Fibroblast of villous mesenchyme (primary cell): ENCODE data around the gene CAPZA2. TPM values are rescaled to one million over a fixed set of nuclear protein-coding genes. Genes with fewer than 3 reads are reported as not detected.
A peak's percentile ranks its signal among the peaks of the same experiment; 100 is the strongest.
"Not testable (repeated sequence)": the region's sequence is repeated elsewhere in the genome, so short reads cannot be mapped to it uniquely, and the experiment has no call there.

Experiments
- DNase-seq: peaks from one replicate; pipeline ENCODE4 v3.0.0-alpha.2; 2010; ENCODE audit warnings: low read depth
- H3K4me3 ChIP-seq: 2 replicates; pipeline ENCODE4 v1.5.1; 2011; ENCODE audit warnings: low read depth, mild to moderate bottlenecking, low read length
- CTCF ChIP-seq: IDR thresholded peaks from 2 replicates; pipeline ENCODE4 v1.5.1; 2012; ENCODE audit warnings: low read depth, mild to moderate bottlenecking, low read length; ENCODE audit not compliant: insufficient read depth
- total RNA-seq: library from RNA; depleted of rRNA; stranded (reverse); fragments of >200 nt; gene quantifications from 2 replicates; pipeline ENCODE4 v1.2.3, GENCODE V29; 2012

CAPZA2 gene
- 140 and 194 TPM in 2 replicates for total RNA-seq

DNA sequence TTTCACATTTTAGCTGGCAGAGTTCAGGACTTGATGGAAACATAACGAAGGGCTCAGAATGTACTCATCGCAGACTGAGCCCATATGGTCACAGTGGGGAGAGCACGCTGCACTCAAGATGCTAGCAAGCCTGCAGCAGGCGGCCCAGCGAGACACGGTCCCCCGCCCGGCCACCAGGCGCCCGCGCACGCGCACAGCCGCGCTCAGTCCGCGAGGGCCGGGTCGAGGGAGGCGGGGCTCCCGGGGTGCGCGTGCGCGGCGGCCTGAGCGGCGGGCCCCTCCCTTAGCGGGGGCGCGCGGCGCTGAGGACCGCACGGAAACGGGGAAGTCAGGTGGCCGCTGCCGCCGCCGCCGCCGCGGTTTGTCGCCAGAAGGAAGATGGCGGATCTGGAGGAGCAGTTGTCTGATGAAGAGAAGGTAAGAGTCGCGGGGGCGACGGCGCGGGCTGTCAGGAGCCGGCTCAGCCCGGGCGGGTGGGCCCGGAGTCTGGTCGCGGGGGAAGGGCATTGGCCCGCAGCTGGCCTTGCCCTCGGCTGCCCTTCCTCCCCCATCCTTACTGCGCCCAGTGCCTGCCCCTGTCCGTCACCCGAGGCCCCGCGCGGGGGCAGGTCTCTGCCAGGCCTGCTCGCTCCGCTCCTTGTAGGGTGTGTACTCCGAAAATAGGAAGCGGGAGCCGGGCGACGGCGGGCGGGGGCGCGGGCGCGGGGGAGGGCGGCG is at the start of gene CAPZA2:
Gene CAPZA2, plus strand, starts transcription at position 354 of the 717 bp plus-strand sequence. Its CDS starts 25 bp downstream, at position 379.
- DNase-seq = peak; percentile 91
- peak within 1 kb of the TSS; percentile 93 for H3K4me3 ChIP-seq
- peak; percentile 33 for TF ChIP-seq CTCF

DNA sequence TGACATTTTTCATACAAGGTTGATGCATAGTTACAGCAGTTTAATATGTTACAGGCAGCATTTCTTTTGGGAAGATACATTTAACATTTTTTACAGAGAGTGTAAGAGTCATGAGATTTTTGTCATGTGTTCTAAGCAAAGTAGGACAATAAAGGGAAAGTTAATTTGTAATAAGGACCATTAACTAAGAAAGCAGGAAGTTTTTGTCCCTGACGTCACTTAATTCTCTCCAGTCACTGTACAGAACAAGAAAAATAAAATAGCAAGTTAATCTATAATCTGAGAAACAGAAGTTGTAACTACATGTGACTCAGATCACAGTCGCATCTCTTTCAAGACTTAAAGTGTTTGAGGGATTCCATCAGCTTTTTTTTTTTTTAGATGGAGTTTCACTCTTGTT is 49.5 kb upstream of the CAPZA2 start:
- no peak overlapping the region for H3K4me3 ChIP-seq
- no peak for DNase-seq
- no peak for TF ChIP-seq CTCF

DNA sequence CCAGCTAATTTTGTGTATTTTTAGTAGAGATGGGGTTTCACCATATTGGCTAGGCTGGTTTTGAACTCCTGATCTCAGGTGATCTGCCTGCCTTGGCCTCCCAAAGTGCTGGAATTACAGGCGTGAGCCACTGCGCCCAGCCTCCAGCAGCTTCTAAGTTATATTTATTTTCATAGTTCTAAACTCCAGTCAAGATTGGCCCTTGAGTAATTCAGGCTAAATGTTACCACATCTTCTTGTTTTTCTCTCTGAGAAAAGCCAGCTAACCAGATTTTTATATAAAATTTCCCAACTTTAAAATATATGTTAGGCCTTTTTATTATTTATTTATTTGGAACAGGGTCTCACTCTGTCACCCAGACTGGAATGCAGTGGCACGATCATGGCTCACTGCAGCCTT is 49.0 kb upstream of the CAPZA2 start:
- DNase-seq = peak; percentile 41
- H3K4me3 ChIP-seq = not testable (repeated sequence)

- no peak for DNase-seq
- no peak overlapping the region for H3K4me3 ChIP-seq
- no peak for TF ChIP-seq CTCF
These were observed 47.3 kb upstream of the CAPZA2 start for GRCh38 chr7:116815041-116815440.

GRCh38 chr7:116820149-116820548 is 42.2 kb upstream of the CAPZA2 start:
- no peak for DNase-seq
- TF ChIP-seq CTCF = no peak
- no peak overlapping the region for H3K4me3 ChIP-seq

- not testable (repeated sequence) for H3K4me3 ChIP-seq, DNase-seq
These were observed 40.7 kb upstream of the CAPZA2 start for GRCh38 chr7:116821647-116822046.

GRCh38 chr7:116824449-116824848 is 37.9 kb upstream of the CAPZA2 start:
- no peak overlapping the region for H3K4me3 ChIP-seq
- no peak for TF ChIP-seq CTCF
- no peak for DNase-seq

GRCh38 chr7:116828281-116828680 is 34.1 kb upstream of the CAPZA2 start:
- TF ChIP-seq CTCF = no peak
- no peak for DNase-seq
- H3K4me3 ChIP-seq = no peak overlapping the region
